HG02884 (cell line): Measurements from ENCODE around the gene SAMD8.
"Not testable (repeated sequence)": the region's sequence is repeated elsewhere in the genome, so short reads cannot be mapped to it uniquely, and the experiment has no call there.

Experiments used
- ATAC-seq: cut with Tn5 transposase; IDR thresholded peaks from one replicate; pipeline ENCODE4 v1.9.1; 2021; ENCODE audit warnings: mild to moderate bottlenecking, moderate library complexity; ENCODE audit not compliant: unreplicated experiment

Gene SAMD8

DNA sequence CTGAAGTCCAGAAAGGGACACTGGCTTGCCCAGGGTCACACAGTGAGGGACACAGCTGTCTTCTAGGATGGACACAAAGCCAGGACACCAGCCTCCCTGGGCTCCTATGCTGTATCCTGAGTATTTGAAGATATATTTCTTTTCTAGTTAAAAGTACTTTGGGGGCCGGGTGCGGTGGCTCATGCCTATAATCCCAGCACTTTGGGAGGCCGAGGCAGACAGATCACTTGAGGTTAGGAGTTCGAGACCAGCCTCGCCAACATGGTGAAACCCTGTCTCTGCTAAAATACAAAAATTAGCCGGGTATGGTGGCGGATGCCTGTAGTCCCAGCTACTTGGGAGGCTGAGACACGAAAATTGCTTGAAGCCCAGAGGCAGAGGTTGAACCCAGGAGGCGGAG is 4.6 kb upstream of the SAMD8 start:
- ATAC-seq, result not testable (repeated sequence)

DNA sequence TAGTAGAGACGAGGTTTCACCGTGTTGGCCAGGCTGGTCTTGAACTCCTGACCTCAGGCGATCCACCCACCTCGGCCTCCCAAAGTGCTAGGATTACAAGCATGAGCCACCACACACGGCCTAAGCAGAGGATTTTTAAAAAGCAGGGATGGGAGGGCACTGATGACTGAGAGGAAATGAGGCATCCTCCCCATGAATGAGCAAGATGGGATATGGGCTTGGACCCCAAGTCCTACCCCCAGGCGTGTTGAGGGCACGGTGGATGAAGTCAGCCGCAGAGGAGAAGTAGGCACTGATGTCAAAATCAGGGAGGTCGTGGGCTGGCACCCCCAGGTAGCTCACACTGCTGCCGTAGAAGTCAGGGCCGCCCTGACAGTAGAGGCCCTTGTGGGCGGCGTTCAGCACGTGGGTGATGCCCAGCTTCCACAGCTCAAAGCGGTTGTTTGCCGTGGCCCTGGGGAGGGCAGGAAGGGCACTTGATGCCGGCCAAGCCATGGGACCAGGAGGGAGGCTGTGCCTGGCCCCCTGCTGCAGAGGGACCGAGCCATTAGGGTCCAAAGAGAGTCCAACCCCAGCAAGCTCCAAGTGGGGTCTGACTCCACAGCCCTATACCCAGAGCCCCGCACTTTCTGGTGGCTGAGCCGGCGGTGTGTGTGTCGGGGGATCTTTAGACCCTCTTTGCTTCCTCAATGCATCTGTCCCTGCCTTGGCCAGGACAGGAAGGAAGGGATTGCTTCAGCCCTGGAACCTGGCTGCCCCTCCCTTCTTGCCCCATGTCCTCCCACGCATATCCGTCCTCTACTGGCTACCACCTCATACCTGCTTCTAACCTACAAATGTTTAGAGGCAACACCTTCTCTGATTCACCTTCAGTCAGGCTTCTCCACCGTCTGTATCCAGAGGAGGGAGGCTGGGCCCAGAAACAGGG is 3.4 kb upstream of the SAMD8 start:
- no peak for ATAC-seq

DNA sequence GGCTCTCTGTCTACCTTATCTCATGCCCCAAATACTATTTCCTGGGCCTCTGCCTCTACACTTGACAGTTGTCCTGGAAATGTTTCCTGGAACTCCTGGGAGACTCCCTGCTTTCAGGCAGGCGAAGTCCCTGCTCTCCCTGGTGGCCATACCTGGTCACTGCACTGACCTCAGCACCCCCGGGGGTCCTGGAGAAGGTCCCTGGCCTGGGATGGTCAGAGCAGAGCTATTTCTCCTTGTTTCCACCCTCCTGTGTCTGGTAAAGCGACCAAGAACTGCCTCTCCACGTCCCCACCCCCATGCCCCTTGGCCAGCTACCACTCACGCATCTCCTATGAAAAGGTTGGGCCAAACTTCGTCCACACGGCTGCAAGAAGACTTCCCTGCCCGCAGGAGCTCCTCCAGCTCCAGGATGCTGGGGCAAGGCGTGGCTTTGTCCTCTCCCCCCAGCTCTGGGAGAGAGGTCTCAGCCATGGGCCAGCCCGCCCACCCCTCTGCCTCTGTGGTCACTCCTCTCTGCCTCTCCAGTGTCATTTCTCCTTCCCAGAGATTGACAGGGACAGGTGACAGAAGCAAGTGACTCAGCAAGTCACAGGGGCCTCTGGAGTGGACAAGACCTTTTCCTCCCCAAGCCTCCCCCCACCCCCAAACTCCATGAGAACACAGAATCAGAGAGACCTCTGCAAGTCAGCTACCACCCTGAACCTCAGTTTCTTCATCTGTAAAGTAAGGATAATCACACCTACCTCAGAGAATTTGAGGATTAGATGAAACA is 2.6 kb upstream of the SAMD8 start:
- ATAC-seq, result no peak

DNA sequence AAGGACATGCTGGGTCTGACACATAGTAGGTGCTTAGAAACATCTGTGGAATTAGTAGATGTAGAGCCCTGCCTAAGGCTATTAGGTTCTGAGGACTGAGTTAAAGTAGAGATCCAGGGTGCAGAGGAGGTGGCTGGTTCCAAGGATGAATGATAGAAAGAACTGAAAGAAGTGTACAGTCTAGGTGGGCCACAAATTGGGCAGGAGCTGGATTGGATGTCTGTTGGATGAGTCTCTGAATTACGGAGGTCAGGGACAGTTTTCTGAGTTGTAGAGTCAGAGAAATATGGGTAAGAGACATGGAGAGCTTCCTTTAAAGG is 2.0 kb upstream of the SAMD8 start:
- ATAC-seq, result no peak

DNA sequence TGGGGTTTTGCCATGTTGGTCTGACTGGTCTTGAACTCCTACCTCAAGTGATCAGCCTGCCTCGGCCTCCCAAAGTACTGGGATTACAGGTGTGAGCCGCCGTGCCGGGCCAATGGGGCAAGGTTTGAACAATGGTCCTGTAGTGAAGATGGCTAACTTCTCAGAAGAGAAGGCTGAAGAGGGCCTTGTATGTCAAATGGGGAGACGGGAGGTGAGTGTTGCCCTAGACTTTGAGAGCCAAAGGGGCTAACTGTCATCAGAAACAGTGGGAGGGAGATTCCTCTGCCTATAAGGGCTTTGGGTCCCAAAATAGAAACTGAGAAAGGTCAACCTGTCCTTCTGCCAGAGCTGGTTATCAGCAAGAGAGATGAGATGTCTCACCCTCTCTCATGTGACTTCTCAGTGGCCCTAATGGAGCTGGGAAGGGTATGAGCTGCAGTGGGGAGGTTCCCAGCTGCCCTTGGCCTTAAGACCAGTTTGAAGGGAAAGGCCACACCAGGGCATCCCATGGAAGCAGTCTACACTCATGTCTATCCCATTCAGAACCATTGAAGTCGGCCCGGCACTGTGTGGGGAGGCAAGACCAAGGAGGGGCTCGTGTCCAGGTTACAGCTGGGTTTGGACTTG is 1.3 kb upstream of the SAMD8 start:
- no peak for ATAC-seq

DNA sequence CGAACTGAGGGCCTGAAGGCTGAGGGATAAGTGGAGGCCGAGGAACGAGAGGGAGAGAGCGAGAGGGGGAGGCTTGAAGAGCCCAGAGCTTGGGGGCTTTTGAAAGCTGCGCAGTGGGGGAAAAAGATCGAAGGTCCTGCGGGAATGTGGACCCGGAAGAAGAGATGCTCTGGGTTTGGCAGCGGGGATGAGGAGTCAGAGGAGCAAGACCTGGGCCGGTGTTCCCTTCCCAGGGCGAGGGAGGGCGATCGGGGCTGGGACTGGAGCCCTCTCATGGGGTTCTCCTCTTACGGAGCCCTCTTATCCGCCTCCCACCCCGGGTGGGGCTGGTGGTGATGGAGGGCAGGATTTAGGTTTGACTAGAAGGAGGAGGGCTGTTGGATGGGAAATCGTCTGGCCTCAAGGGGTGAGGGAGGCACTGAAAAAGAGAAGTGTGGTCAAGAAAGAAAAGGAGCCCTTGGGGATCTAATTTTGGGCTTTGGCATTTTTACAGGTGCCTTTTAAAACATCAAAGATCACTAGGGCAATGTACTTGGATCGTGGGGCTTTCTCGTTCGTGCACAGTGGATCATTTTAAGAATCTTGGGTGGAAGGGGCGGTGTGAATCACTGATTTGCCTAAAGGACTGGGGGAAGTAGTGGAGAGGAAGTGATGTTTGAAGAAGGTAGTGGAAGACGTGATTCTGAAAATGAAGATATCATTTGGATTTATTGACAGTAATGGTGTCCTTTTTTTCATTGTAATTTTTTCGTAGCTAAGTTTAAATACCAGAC is 637 bp downstream of the SAMD8 start:
- peak; percentile 24 for ATAC-seq

DNA sequence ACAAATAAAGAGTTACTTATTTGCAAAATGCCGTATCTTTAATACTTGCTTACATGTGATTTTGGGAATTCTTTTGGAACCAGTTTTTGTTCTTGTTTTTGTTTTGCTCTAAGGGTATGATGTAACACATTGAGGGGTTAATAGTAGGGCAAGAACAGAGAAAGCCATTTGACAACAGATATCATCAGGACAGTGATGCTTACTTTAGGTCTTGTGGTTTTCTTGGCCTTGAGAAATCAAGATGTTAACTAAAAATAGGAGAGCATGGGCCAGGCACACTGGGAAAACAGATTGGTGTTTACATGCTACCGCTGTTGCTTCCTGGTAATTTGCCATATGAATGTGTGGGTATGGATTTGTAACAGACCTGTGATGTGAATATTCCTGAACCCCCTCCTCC is 3.7 kb downstream of the SAMD8 start:
- no peak for ATAC-seq

DNA sequence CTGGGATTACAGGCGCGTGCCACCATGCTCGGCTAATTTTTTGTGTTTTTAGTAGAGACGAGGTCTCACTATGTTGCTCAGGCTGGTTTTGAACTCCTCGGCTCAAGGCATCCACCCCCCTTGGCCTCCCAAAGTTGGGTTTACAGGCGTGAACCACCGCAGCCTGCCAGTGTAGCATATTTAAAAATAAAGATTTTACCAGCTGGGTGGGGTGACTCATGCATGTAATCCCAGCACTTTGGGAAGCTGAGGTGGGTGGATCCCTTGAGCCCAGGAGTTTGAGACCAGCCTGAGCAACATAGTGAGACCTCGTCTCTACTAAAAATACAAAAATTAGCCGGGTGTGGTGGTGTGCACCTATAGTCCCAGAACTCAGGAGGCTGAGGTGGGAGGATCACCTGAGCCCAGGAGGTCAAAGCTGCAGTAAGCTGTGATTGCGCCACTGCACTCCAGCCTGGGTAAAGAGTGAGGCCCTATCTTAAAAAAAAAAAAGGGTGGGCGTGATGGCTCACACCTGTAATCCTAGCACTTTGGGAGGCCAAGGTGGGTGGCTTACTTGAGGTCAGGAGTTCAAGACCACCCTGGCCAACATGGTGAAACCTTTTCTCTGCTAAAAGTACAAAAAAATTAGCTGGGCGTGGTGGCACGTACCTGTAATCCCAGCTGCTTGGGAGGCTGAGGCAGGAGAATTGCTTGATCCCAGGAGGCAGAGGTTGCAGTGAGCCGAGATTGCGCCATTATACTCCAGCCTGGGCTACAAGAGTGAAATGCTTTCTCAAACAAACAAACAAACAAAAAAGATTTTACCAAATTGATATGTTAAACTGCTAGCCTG is 5.7 kb downstream of the SAMD8 start:
- ATAC-seq, result not testable (repeated sequence)

DNA sequence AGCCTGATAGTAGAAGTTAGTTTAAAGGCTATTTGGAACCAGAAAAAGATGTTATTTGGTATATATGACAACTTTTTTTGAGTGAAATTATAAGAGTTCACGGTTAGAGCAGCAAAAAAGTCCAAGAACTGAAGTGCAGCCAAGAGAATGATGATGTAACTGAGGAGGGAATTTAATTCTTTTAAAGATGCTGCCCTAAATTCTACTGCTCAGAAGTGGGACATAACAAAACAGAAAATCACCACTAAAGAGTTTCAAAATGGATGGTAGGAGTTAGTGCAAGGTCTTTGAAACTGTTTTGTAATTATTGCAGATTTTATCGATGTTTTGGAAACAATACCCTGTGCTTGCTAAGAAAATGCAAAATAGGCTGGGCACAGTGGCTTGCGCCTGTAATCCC is 6.5 kb downstream of the SAMD8 start:
- ATAC-seq, result no peak

DNA sequence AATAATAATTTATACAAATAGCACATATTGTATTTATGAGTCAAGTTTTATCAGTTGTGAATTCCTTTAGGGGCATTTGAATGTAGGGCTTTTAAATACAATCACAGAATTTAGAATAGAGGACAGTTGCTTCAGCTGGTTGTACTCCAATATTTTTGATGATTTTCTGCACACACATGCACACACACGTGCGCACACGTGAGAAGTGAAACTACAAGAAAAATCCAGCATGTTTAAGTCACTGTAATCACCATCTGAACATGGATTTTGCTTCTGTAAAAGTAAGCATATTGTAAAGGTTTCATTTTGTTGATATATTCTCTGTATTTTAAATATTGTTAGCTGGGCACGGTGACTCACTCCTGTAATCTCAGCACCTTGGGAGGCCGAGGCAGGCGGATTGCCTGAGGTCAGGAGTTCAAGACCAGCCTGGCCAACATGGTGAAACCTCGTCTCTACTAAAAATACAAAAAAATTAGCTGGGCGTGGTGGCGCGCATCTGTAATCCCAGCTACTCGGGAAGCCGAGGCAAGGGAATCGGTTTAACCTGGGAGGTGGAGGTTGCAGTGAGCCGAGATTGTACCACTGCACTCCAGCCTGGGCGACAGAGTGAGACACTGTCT is 8.1 kb downstream of the SAMD8 start:
- ATAC-seq, result not testable (repeated sequence)

DNA sequence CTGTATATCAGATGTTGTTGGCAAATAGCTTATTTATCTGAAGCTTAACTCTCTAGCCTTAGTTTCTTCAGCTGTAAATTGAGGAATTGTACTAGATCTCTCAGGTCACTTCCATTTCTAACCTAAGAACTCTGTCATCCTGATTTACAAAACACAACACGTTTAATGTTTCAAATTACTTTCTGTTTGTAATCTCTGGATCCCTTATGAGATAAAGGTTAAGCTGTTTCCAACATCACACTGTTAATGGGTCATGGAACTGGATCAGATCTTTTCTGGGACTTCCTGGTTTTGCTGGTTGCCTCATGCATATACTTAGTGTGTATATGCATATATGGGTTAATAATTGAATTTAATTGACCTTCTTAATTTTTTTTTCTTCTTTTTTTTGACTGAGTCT is 9.9 kb downstream of the SAMD8 start:
- ATAC-seq, result no peak

DNA sequence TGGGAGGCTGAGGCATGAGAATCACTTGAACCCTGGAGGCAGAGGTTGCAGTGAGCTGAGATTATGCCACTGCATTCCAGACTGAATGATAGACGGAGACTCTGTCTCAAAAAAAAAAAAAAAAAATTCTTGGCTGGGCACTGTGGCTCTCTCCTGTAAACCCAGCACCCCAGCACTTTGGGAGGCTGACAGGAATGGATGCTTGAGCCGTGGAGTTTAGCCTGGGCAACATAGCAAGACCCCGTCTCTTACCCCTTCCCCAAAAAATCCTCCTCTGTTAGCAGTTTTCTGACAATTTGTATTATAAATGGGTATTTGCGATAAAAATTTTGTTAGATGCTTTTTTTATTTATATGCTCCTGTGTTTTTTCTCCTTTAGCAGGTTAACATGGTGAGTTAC is 11.0 kb downstream of the SAMD8 start:
- no peak for ATAC-seq

DNA sequence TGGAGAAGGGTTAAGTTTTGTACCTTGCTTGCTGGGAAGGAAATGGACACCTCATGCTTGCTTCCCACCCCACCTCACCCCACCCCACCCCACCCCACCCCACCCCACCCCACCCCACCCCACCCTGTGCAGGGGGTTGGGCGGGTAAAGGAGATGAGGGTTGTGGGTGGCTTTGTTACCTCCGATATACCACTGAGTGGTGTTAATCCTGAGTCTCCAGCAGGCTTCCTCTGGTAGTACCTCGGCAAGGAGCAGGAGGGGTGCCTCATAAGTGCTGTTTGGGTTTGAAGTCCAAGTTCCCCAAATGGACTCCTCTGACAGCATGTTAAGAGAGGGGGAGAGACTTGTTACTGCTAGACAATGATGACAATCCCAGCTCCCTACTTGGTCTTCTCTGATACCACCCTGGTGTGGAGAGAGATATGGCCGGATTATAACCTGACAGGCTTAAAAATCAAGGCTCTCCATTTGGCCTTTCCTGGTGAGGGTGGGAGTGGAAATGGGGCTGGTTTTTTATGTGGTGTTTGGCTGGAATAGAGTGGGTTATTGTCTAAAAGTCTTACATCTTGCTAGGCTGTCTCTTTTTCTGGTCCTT is 11.7 kb downstream of the SAMD8 start:
- ATAC-seq, result no peak

DNA sequence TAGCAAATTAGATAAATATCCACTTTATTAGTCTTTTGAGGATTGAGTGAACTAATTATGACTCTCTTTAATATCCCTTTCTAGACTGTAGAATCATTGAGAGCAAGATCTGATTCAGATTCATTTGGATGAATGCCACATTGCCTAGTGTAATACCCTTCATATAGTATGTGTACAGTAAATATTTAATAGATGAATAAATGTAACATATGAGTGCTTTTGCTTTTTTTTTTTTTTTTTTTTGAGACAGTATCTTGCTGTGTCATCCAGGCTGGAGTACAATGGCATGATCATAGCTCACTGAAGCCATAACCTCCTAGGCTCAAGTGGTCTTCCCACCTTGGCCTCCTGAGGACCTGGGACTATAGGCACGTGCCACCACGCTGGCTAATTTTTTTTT is 14.8 kb downstream of the SAMD8 start:
- ATAC-seq, result no peak

DNA sequence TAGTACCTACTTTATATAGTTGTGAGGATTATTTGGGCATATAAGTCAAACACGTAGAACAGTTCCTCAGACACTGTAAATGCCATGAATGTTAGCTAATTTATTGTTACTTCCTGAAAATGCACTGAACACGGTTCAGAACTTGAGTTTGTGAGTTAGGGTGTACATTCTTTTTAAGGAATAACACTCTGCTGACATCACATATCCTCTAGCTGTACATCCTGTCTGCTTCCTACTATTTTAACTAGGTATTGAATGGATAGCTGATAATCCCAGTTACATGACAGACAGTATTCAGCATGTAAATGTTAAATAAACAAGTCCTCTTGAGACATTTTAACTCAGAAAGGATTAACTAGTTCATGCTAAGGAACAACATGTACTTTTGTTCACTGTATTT is 16.0 kb downstream of the SAMD8 start:
- no peak for ATAC-seq

DNA sequence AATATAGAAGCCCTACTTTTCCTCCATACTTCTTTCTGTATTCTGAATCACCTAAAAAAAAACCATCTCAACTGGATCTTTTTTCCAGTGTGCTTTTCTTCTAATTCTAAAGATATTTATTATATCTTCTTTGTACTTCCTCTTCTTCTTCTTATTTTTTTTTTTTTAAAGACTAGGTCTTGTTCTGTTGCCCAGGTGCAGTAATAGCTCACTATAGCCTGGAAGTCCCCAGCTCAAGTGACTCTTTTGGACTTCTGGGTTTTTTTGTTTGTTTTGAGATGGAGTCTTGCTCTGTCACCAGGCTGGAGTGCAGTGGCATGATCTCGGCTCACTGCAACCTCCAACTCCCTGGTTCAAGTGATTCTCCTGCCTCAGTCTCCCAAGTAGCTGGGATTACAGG is 17.5 kb downstream of the SAMD8 start:
- ATAC-seq, result not testable (repeated sequence)

DNA sequence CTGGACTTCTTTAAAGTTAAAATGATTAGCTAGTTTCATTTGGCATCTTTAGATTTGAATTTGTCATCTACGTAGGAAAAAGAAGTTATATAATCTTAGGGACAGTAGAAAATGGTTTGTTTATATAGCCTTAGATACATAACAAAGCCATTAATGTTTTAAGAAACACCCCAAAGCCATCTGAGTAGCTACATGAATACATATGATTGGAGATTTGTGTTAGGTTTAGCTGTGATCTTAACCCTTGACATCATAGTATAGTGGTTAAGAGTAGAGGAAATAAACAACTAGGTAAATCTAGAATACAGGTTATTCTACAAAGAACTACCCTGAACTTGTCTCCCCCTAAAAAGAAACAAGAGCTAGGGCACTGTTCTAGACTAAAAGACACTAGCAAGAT is 18.1 kb downstream of the SAMD8 start:
- no peak for ATAC-seq

DNA sequence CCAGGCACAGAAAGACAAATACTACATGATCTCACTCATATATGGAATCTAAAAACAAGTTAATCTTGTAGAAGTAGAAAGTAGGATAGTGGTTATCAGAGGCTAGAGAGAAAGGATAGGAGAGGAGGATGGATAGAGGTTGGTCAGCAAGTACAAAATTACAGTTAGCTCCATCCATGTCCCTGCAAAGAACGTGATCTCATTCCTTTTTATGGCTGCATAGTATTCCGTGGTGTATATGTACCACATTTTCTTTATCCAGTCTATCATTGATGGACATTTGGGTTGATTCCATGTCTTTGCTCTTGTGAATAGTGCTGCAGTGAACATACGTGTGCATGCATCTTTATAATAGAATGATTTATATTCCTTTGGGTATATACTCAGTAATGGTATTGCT is 22.2 kb downstream of the SAMD8 start:
- ATAC-seq, result not testable (repeated sequence)

DNA sequence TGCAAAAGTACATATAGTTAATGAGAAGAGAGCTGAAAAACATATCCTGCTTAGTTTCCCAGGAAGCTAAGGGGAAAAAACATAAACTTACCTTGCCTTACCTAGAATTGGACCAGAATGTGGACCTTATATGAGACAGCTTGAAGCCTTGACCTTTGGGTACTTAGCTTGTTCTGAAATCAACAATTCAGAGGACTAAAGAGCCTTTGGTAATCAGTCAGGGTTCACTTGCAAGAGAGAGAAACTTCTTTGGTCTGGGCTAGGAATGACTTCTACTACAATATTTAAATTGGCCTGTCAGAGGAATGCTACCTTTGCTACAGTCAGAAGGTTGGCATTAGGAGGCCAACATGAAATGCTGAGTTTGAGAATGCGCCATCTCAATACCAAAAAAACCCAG is 24.9 kb downstream of the SAMD8 start:
- no peak for ATAC-seq
